Calu3 (cell line): ENCODE data around the gene MIEN1. TPM values are rescaled to one million over a fixed set of nuclear protein-coding genes. Genes with fewer than 3 reads are reported as not detected.
A peak's percentile ranks its signal among the peaks of the same experiment; 100 is the strongest.

Experiments
- BruUV-seq: library from RNA; stranded (reverse); fragments of 400-500 nt; replicated peaks from 2 replicates; lab custom pipeline; 2021; lab: Mats Ljungman, UMichigan
- CTCF ChIA-PET: fragments of 300-600 bp; sonication (Branson Sonifier 250); formaldehyde crosslinking; loops from one replicate; lab custom pipeline; 2022; ENCODE audit warnings: antibody characterized with exemption; lab: Charles Lee
- DNase-seq: peaks from one replicate; pipeline ENCODE4 v3.0.0; 2022
- H3K27ac Mint-ChIP-seq: one replicate; pipeline ENCODE4 v1.8.0; 2022; ENCODE audit warnings: mixed read lengths; ENCODE audit not compliant: unreplicated experiment
- H3K27me3 Mint-ChIP-seq: one replicate; pipeline ENCODE4 v1.8.0; 2022; ENCODE audit warnings: mixed read lengths; ENCODE audit not compliant: unreplicated experiment
- H3K36me3 Mint-ChIP-seq: one replicate; pipeline ENCODE4 v1.8.0; 2022; ENCODE audit warnings: mild to moderate bottlenecking, moderate library complexity, mixed read lengths; ENCODE audit not compliant: insufficient read depth, unreplicated experiment
- H3K4me1 Mint-ChIP-seq: one replicate; pipeline ENCODE4 v1.8.0; 2022; ENCODE audit warnings: mild to moderate bottlenecking, low read depth, mixed read lengths; ENCODE audit not compliant: unreplicated experiment
- H3K4me3 Mint-ChIP-seq: one replicate; pipeline ENCODE4 v1.8.0; 2022; ENCODE audit warnings: mild to moderate bottlenecking, low read depth, moderate library complexity, mixed read lengths; ENCODE audit not compliant: unreplicated experiment
- H3K9me3 Mint-ChIP-seq: one replicate; pipeline ENCODE4 v1.8.0; 2022; ENCODE audit warnings: low read depth, mixed read lengths; ENCODE audit not compliant: unreplicated experiment
- CTCF ChIP-seq: fragments of 200-600 bp; IDR thresholded peaks from one replicate; pipeline ENCODE4 v1.8.0; 2022; ENCODE audit warnings: antibody characterized with exemption; ENCODE audit not compliant: unreplicated experiment
- intact Hi-C: fragments of 100-400 bp; cut with micrococcal nuclease; formaldehyde crosslinking; loops from one replicate; pipeline ENCODE4 v1.10.0; 2022; ENCODE audit not compliant: unreplicated experiment
- total RNA-seq: library from RNA; stranded (reverse); gene quantifications from 2 replicates; pipeline ENCODE4 v1.2.3, GENCODE V29; 2022

MIEN1 gene
- total RNA-seq, 1 experiment from 2014 or later, result 2,121 TPM

DNA sequence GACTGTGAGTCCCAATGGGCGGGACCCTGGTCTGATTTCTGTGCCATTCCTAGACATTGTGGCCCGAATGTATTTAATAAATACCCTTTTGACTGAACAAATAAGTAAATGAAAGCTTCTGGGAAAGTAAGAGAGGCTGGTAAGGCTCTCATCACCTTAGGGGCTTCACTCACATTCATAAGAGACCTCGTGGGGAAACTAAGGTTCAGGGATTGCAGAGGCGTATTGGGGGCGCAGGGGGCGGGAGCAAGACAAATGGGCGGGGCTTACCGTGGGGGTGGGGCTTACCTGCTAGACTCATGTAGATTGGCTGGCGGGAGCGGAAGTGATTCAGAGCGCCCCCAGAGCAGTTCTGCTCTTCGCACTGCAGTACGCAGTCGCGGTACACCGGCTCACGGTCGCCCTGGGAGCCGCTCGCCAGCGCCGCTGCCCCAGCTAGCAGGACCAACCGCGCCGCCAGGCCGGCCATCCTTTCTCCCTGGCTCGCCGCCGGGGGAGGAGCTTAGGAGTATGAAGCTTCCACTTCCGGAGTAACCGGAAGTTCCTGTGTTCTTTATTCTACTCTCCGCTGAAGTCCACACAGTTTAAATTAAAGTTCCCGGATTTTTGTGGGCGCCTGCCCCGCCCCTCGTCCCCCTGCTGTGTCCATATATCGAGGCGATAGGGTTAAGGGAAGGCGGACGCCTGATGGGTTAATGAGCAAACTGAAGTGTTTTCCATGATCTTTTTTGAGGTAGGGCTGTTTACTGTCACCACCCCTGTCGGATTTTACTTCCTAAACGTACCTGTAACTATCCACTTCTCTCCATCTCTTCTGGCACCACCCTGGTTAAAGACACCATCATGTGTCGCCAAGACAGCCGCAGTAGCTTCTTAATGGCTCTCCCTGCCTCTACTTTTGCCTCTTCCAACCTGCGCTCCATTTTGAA is 42.5 kb downstream of the MIEN1 start, which contains the start of gene PGAP3:
Gene PGAP3, minus strand, starts transcription at position 512 of the 929 bp plus-strand sequence. Its CDS starts 43 bp downstream, at position 469.
- H3K4me3 Mint-ChIP-seq, result peak within 1 kb of the TSS; percentile 64
- H3K27ac Mint-ChIP-seq, result peak within 1 kb of the TSS; percentile 63
- CTCF ChIA-PET, result interaction anchor here (0.5 to 161.2 kb wide), 63 partner anchors 27 to 1056 kb away, joined by 3 to 42089 read pairs (median 6); partner anchors contain the start of genes ERBB2, GRB7, GSDMA and GSDMB
- H3K36me3 Mint-ChIP-seq, result peaks cover 43% of the 10 kb centered on the region
- H3K9me3 Mint-ChIP-seq, result no peaks in the 10 kb centered on the region
- peak; percentile 100 for DNase-seq
- no peaks in the 10 kb centered on the region for H3K27me3 Mint-ChIP-seq
- H3K4me1 Mint-ChIP-seq, result peaks cover 27% of the 10 kb centered on the region
- TSS peak; percentile 89 for BruUV-seq
- intact Hi-C loops, result loop anchor here (1.0 to 10.0 kb wide), 16 partner anchors 12 to 594 kb away; partner anchors contain the start of genes CDK12, LRRC3C, MIEN1 and ORMDL3
- TF ChIP-seq CTCF, result no peak

DNA sequence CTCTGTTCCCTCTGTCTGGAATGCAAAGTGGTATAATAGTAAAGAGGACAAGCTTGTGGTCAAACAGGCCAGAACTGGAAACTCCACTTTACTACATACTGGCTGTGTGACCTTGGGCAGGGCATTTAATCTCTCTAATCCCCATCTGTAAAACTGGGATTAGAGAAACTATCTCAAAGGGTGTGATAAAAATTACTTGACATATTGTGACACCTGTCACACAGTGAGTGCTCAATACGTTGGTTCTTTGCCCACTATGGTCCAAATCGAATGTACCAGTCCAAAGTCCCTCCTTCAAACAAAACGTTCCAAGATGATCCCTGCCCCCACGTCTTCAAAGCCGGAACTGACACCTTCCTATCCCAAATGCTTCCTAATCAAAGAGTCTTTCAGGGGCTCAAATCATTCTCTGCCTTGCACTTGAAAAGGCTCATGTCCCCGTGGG is 43.2 kb downstream of the MIEN1 start:
- Mint-ChIP-seq H3K27ac (peak overlapping the region; percentile 63), H3K36me3 (peaks cover 43% of the 10 kb centered on the region), H3K27me3 (no peaks in the 10 kb centered on the region), H3K9me3 (no peaks in the 10 kb centered on the region), H3K4me1 (peaks cover 27% of the 10 kb centered on the region), H3K4me3 (peak overlapping the region; percentile 64)
- intact Hi-C loops, result loop anchor here (1.0 to 10.0 kb wide), 8 partner anchors 11 to 595 kb away; partner anchors contain the start of genes CDK12 and PSMD3
- BruUV-seq, result TSS peak; percentile 83
- DNase-seq, result peak; percentile 99
- CTCF ChIA-PET, result interaction anchor here (0.5 to 161.2 kb wide), 31 partner anchors 28 to 1057 kb away, joined by 3 to 42089 read pairs (median 8); partner anchors contain the start of genes CASC3, ERBB2, GRB7 and GSDMA
- no peak for TF ChIP-seq CTCF

DNA sequence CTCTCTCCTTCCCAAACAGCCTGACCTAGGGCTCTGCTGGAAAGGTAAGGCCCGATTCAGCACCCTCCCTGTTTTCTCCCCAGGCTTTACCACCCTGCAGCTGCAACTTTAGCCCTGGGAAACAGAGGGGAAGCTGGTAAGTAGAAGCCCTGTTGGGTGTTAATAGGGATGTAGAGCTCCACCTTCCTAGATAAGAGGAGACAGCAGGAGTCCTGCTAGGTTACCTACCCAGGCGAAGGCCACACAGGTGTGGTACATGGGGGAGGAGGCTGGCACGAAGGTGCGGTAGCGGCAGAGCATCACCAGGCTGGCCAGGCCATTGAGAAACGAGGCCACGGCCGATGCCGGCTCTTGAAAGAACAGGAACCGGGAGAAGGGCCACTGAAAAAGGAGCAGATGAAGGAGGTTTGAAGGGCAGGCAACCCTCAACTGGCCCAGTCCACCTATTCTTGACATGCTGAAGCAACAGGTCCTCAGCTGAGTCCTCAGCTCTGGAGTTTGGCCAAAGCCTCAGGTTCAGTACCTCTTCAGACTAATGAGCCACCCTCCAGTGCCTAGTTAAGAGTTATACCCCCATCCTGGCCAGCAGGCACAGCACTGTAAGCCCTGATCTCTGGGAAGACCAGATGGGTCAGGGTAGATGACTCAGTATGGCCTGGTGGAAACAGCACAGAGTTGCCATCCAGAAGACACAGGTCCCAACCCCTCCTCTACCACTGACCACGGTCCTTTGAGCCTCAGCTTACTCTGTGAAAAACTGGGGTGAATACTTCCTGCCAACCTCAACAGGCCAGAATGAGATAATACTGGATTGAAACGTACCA is 45.8 kb downstream of the MIEN1 start:
- peak; percentile 78 for DNase-seq
- intact Hi-C loops, result loop anchor here (5.0 to 10.0 kb wide), 2 partner anchors 220 to 598 kb away; partner anchors contain the start of gene CDK12
- CTCF ChIA-PET, result interaction anchor here (0.6 to 161.2 kb wide), 23 partner anchors 30 to 1019 kb away, joined by 3 to 42089 read pairs (median 4); partner anchors contain the start of genes ERBB2, GRB7, GSDMA and GSDMB
- no TSS peak for BruUV-seq
- H3K9me3 Mint-ChIP-seq, result no peaks in the 10 kb centered on the region
- no peak overlapping the region for H3K4me3 Mint-ChIP-seq
- peaks cover 48% of the 10 kb centered on the region for H3K36me3 Mint-ChIP-seq
- H3K27me3 Mint-ChIP-seq, result no peaks in the 10 kb centered on the region
- H3K4me1 Mint-ChIP-seq, result peaks cover 40% of the 10 kb centered on the region
- no peak for TF ChIP-seq CTCF
- no peak overlapping the region for H3K27ac Mint-ChIP-seq
